Measurements from ENCODE around the gene SLC49A3. TPM values are rescaled to one million over a fixed set of nuclear protein-coding genes. Genes with fewer than 3 reads are reported as not detected.
A peak's percentile ranks its signal among the peaks of the same experiment; 100 is the strongest.

The SLC49A3 gene
- total and polyA plus RNA-seq, 2 of the 13 experiments (the other 11 are each of a cell fraction or from before 2014, with no cell fraction given) = 0.07 to 0.17 TPM

DNA sequence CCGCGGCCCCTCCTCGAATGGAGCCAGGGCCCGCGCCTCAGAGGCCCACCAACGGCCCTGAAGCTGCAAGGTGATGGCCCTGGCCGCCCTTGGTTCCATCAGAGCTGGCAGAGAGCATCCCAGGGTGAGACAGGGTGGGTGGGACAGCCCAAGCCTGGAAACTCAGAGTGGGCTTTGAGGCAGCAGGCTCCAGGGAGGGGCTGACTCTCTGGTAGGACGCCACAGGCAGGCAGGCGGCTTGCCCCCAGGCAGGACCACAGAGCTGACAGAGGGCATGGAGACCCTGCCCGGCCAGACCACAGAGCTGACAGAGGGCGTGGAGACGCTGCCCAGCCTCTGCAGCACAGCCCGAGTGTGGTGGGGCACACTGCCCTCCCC, 9.9 kb downstream of the SLC49A3 start:
- Histone ChIP-seq H3K27ac (ENCODE audit: extremely low read length, insufficient read depth, low read length) (no peak overlapping the region), H2AFZ (ENCODE audit: low read length) (no peak overlapping the region), H3K4me2 (ENCODE audit: low read depth, low read length) (peak overlapping the region; percentile 91), H3K9me3 (ENCODE audit: low read length) (no peaks in the 10 kb centered on the region), H3K4me3 (replicated peaks in 1 of 3; ENCODE audit: insufficient read depth in 1 of 3, low read depth in 2 of 3, low read length in 3 of 3) (peak overlapping the region in 1 of 3 experiments; percentile 14; a peak in 1 of 6 replicates), H3K79me2 (ENCODE audit: insufficient read depth, low read length) (peaks cover 8% of the 10 kb centered on the region), H3K36me3 (replicated peaks in 1 of 2; ENCODE audit: control insufficient read depth in 1 of 2, insufficient read depth in 2 of 2, low read length in 2 of 2) (no peaks in the 10 kb centered on the region), H4K20me1 (ENCODE audit: insufficient read depth, low read length) (no peaks in the 10 kb centered on the region), H3K9ac (ENCODE audit: insufficient read depth, low read depth, low read length) (no peak overlapping the region), H3K4me1 (ENCODE audit: insufficient read depth, low read length) (peaks cover 83% of the 10 kb centered on the region), H3K27me3 (ENCODE audit: control insufficient read depth in 1 of 2, insufficient read depth in 2 of 2, low read length in 2 of 2) (no peaks in the 10 kb centered on the region)
- POLR2A ChIA-PET = interaction anchor here (1.3 kb wide), 1 partner anchor 8 kb away, joined by 7 read pairs; no protein-coding TSS in a partner anchor
- intact Hi-C loops (cut with micrococcal nuclease; ENCODE audit: unreplicated experiment) (loop anchor here (10.0 kb wide), 1 partner anchor 204 kb away; no protein-coding TSS in a partner anchor), in situ Hi-C loops (cut with HindIII; ENCODE audit: extremely low pct_ligation_motif_present, low pct_unique_long_range_greater_than_20kb) (no loop called here)
- no peak for FAIRE-seq
- ATAC-seq = no peak
- no peak for DNase-seq (ENCODE audit: low spot score)
- 71% methylated on average over 7 of the region's 13 CpGs for WGBS (ENCODE audit: low lambda C conversion rate)
- no TSS peak for BruUV-seq (replicated peaks)
- CTCF ChIA-PET (ENCODE audit: low intra/inter-chr PET ratio, low total read pairs) = no interaction called here
- TF ChIP-seq STAG1 (CRISPR knock-in tag; IDR thresholded peaks at IDR 0.05) (no peak), PAF1 (CRISPR knock-in tag; IDR thresholded peaks at IDR 0.05) (no peak), GABPB1 (CRISPR knock-in tag; IDR thresholded peaks at IDR 0.05) (0 out of 2 replicates have a peak, but pooled peaks have one; percentile 13), AFF4 (CRISPR knock-in tag; IDR thresholded peaks at IDR 0.05) (no peak), ZNF335 (CRISPR knock-in tag; IDR thresholded peaks at IDR 0.05) (no peak), ZNF24 (IDR thresholded peaks at IDR 0.05) (no peak), SRSF9 (IDR thresholded peaks at IDR 0.05; ENCODE audit: borderline replicate concordance, insufficient read depth, low read depth, low read length, poor library complexity, severe bottlenecking) (no peak), GATAD2A (CRISPR knock-in tag; IDR thresholded peaks at IDR 0.05) (no peak), ZNF574 (CRISPR knock-in tag; IDR thresholded peaks at IDR 0.05) (0 out of 2 replicates have a peak, but pooled peaks have one; percentile 19), ZNF501 (CRISPR knock-in tag; IDR thresholded peaks at IDR 0.05) (no peak), ZNF776 (CRISPR knock-in tag; IDR thresholded peaks at IDR 0.05) (no peak)
- TF ChIP-seq, protein P1, sequence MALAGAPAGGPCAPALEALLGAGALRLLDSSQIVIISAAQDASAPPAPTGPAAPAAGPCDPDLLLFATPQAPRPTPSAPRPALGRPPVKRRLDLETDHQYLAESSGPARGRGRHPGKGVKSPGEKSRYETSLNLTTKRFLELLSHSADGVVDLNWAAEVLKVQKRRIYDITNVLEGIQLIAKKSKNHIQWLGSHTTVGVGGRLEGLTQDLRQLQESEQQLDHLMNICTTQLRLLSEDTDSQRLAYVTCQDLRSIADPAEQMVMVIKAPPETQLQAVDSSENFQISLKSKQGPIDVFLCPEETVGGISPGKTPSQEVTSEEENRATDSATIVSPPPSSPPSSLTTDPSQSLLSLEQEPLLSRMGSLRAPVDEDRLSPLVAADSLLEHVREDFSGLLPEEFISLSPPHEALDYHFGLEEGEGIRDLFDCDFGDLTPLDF (CRISPR knock-in tag; IDR thresholded peaks at IDR 0.05) = no peak
- TF ChIP-seq, protein P2, sequence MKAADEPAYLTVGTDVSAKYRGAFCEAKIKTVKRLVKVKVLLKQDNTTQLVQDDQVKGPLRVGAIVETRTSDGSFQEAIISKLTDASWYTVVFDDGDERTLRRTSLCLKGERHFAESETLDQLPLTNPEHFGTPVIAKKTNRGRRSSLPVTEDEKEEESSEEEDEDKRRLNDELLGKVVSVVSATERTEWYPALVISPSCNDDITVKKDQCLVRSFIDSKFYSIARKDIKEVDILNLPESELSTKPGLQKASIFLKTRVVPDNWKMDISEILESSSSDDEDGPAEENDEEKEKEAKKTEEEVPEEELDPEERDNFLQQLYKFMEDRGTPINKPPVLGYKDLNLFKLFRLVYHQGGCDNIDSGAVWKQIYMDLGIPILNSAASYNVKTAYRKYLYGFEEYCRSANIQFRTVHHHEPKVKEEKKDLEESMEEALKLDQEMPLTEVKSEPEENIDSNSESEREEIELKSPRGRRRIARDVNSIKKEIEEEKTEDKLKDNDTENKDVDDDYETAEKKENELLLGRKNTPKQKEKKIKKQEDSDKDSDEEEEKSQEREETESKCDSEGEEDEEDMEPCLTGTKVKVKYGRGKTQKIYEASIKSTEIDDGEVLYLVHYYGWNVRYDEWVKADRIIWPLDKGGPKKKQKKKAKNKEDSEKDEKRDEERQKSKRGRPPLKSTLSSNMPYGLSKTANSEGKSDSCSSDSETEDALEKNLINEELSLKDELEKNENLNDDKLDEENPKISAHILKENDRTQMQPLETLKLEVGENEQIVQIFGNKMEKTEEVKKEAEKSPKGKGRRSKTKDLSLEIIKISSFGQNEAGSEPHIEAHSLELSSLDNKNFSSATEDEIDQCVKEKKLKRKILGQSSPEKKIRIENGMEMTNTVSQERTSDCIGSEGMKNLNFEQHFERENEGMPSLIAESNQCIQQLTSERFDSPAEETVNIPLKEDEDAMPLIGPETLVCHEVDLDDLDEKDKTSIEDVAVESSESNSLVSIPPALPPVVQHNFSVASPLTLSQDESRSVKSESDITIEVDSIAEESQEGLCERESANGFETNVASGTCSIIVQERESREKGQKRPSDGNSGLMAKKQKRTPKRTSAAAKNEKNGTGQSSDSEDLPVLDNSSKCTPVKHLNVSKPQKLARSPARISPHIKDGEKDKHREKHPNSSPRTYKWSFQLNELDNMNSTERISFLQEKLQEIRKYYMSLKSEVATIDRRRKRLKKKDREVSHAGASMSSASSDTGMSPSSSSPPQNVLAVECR (CRISPR knock-in tag; IDR thresholded peaks at IDR 0.05; ENCODE audit: borderline replicate concordance) = no peak
